HepG2 (cell line): ENCODE results near the gene TNFSF13. TPM values are rescaled to one million over a fixed set of nuclear protein-coding genes. Genes with fewer than 3 reads are reported as not detected.

Experiments
- ARHGAP35 ChIP-seq: sonication (generic); formaldehyde crosslinking; IDR thresholded peaks from 2 replicates; pipeline ENCODE4 v1.9.0; 2022; ENCODE audit warnings: mild to moderate bottlenecking, inconsistent platforms, moderate library complexity, missing genetic modification reagents, borderline replicate concordance
- ASH2L ChIP-seq: fragments of 300-600, 200-600 bp; sonication (generic); IDR thresholded peaks from 2 replicates; pipeline ENCODE4 v1.7.0; 2017; ENCODE audit warnings: low read depth, mild to moderate bottlenecking, moderate library complexity, mixed read lengths, low read length; ENCODE audit not compliant: insufficient read length
- CC2D1A ChIP-seq: sonication (generic); formaldehyde crosslinking; IDR thresholded peaks from 2 replicates; pipeline ENCODE4 v1.8.1; 2023; ENCODE audit warnings: mild to moderate bottlenecking, missing genetic modification reagents
- ESRRA ChIP-seq: sonication (generic); formaldehyde crosslinking; IDR thresholded peaks from 2 replicates; pipeline ENCODE4 v1.5.1; 2020; ENCODE audit warnings: mild to moderate bottlenecking, low read depth, missing genetic modification reagents
- FOXK1 ChIP-seq: sonication (generic); formaldehyde crosslinking; IDR thresholded peaks from 2 replicates; pipeline ENCODE4 v1.4.0; 2020; ENCODE audit warnings: low read depth, missing genetic modification reagents, borderline replicate concordance
- GABPB1 ChIP-seq: IDR thresholded peaks from 2 replicates; pipeline ENCODE4 v1.6.1; 2016; ENCODE audit warnings: mild to moderate bottlenecking, missing genetic modification reagents, moderate library complexity, missing compliant biosample characterization
- MAFG ChIP-seq: sonication (generic); formaldehyde crosslinking; IDR thresholded peaks from 2 replicates; pipeline ENCODE4 v1.5.1; 2020; ENCODE audit warnings: mild to moderate bottlenecking, missing genetic modification reagents
- NONO ChIP-seq, 2 experiments: fragments of 450-650 bp in 1 of 2; sonication (generic) in 1 of 2; formaldehyde crosslinking in 1 of 2; IDR thresholded peaks in 1 of 2; conservative IDR thresholded peaks in 1 of 2; 2 replicates each; pipeline versions ENCODE4 v1.6.1 to v1.8.0; 2017 to 2022; ENCODE audit warnings: mild to moderate bottlenecking in 1 of 2, missing genetic modification reagents in 1 of 2, moderate library complexity in 1 of 2
- PPARG ChIP-seq: conservative IDR thresholded peaks from 2 replicates; pipeline ENCODE4 v1.6.1; 2016; ENCODE audit warnings: missing biosample characterization, missing genetic modification reagents
- RBAK ChIP-seq: sonication (generic); formaldehyde crosslinking; IDR thresholded peaks from 2 replicates; pipeline ENCODE4 v1.5.1; 2020; ENCODE audit warnings: mild to moderate bottlenecking, missing genetic modification reagents
- SIN3A ChIP-seq: IDR thresholded peaks from 2 replicates; pipeline ENCODE4 v1.6.1; 2011; ENCODE audit warnings: low read depth, mild to moderate bottlenecking, control low read depth, low read length, borderline replicate concordance
- SMAD3 ChIP-seq: sonication (generic); formaldehyde crosslinking; IDR thresholded peaks from 2 replicates; pipeline ENCODE4 v1.4.0; 2020; ENCODE audit warnings: missing genetic modification reagents
- ZFP36 ChIP-seq: fragments of 150-350 bp; IDR thresholded peaks from 2 replicates; pipeline ENCODE4 v1.6.1; 2018; ENCODE audit warnings: borderline replicate concordance, low read length, low read depth; ENCODE audit not compliant: partially characterized antibody
- ZKSCAN1 ChIP-seq: fragments of 150-350 bp; IDR thresholded peaks from 2 replicates; pipeline ENCODE4 v1.6.1; 2014; ENCODE audit warnings: low read length
- ZNF292 ChIP-seq: sonication (generic); formaldehyde crosslinking; IDR thresholded peaks from 2 replicates; pipeline ENCODE4 v1.8.1; 2022; ENCODE audit warnings: mild to moderate bottlenecking, low read depth, missing genetic modification reagents, borderline replicate concordance
- ZNF33A ChIP-seq: sonication (generic); formaldehyde crosslinking; IDR thresholded peaks from 2 replicates; pipeline ENCODE4 v1.5.1; 2020; ENCODE audit warnings: missing genetic modification reagents, mild to moderate bottlenecking, moderate library complexity, borderline replicate concordance
- ZNF441 ChIP-seq: sonication (generic); formaldehyde crosslinking; IDR thresholded peaks from 2 replicates; pipeline ENCODE4 v1.7.0; 2021; ENCODE audit warnings: missing genetic modification reagents, borderline replicate concordance
- polyA plus RNA-seq, 8 experiments: library from polyadenylated mRNA; depleted of rRNA in 3 of 8; stranded (reverse) in 7 of 8; unstranded in 1 of 8; fragments of >200 nt; fragmentation: Illumina TruSeq in 4 of 8; extraction: Trizol in 4 of 8; gene quantifications; 2 replicates each; pipeline versions ENCODE4 v1.2.1 to v1.2.3, GENCODE V29; 2011 to 2016; ENCODE audit warnings: low read depth in 4 of 8, missing spikeins in 1 of 8, mixed read lengths in 1 of 8; ENCODE audit not compliant: insufficient read depth in 1 of 8
- total RNA-seq, 5 experiments: library from RNA; depleted of rRNA; stranded (reverse); fragments of >200 nt; fragmentation: Illumina TruSeq; extraction: Trizol; gene quantifications; 2 replicates each; pipeline ENCODE4 v1.2.3, GENCODE V29; 2016; ENCODE audit warnings: low read depth in 1 of 5
- TF ChIP-seq, protein P1 (sequence below): sonication (generic); formaldehyde crosslinking; IDR thresholded peaks from 2 replicates; pipeline ENCODE4 v1.5.0; 2020; ENCODE audit warnings: missing genetic modification reagents, mild to moderate bottlenecking, borderline replicate concordance
- TF ChIP-seq, protein P2 (sequence below): sonication (generic); formaldehyde crosslinking; IDR thresholded peaks from 2 replicates; pipeline ENCODE4 v1.8.1; 2023; ENCODE audit warnings: missing genetic modification reagents, inconsistent platforms, borderline replicate concordance
- TF ChIP-seq, protein P3 (sequence below): IDR thresholded peaks from 2 replicates; pipeline ENCODE4 v1.6.1; 2016; ENCODE audit warnings: low read depth, borderline replicate concordance
- TF ChIP-seq, protein P4 (sequence below): sonication (generic); formaldehyde crosslinking; IDR thresholded peaks from 2 replicates; pipeline ENCODE4 v1.5.0; 2020; ENCODE audit warnings: mild to moderate bottlenecking, missing genetic modification reagents
- TF ChIP-seq, protein P5 (sequence below): sonication (generic); formaldehyde crosslinking; IDR thresholded peaks from 2 replicates; pipeline ENCODE4 v1.4.0; 2020; ENCODE audit warnings: mild to moderate bottlenecking, missing genetic modification reagents
- TF ChIP-seq, protein P6 (sequence below): sonication (generic); formaldehyde crosslinking; IDR thresholded peaks from 2 replicates; pipeline ENCODE4 v1.4.0; 2020; ENCODE audit warnings: missing genetic modification reagents

TNFSF13 gene
- total and polyA plus RNA-seq, 2 of the 13 experiments (the other 11 are each of a cell fraction or from before 2014, with no cell fraction given), result 2.5 to 3.3 TPM

DNA sequence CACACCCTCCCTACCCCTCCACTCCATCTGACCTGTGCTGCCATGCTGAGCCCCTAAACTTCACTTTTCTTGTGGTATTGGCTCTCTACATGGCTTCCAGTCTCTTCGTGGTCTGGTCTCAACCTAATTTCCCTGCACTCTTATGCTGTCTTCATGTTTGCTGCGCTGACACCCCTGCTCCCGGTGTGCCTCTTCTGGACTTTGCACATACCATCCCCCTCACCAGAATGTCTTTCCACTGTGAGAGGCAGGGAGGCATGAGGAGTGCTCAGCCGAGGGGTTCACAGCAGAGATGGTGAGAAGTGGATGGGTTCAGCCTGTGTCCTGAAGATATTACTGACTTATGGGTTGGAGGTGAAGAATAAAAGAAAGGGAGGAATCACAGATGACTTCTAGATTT is 7.2 kb upstream of the TNFSF13 start (continued):
- no peak for TF ChIP-seq RBAK (CRISPR knock-in tag)
- TF ChIP-seq, protein P1, sequence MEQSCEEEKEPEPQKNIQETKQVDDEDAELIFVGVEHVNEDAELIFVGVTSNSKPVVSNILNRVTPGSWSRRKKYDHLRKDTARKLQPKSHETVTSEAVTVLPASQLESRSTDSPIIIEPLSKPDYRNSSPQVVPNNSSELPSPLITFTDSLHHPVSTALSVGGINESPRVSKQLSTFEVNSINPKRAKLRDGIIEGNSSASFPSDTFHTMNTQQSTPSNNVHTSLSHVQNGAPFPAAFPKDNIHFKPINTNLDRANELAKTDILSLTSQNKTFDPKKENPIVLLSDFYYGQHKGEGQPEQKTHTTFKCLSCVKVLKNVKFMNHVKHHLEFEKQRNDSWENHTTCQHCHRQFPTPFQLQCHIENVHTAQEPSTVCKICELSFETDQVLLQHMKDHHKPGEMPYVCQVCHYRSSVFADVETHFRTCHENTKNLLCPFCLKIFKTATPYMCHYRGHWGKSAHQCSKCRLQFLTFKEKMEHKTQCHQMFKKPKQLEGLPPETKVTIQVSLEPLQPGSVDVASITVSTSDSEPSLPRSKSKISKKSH, result no peak
- TF ChIP-seq SIN3A, result no peak
- TF ChIP-seq, protein P2, sequence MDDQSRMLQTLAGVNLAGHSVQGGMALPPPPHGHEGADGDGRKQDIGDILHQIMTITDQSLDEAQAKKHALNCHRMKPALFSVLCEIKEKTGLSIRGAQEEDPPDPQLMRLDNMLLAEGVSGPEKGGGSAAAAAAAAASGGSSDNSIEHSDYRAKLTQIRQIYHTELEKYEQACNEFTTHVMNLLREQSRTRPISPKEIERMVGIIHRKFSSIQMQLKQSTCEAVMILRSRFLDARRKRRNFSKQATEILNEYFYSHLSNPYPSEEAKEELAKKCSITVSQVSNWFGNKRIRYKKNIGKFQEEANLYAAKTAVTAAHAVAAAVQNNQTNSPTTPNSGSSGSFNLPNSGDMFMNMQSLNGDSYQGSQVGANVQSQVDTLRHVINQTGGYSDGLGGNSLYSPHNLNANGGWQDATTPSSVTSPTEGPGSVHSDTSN, result no peak
- TF ChIP-seq FOXK1 (CRISPR knock-in tag), result no peak
- no peak for TF ChIP-seq ARHGAP35
- no peak for TF ChIP-seq PPARG (CRISPR knock-in tag)
- TF ChIP-seq, protein P3, sequence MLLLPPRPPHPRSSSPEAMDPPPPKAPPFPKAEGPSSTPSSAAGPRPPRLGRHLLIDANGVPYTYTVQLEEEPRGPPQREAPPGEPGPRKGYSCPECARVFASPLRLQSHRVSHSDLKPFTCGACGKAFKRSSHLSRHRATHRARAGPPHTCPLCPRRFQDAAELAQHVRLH (CRISPR knock-in tag), result 0 out of 2 replicates have a peak, but pooled peaks have one; percentile 41
- TF ChIP-seq, protein P4, sequence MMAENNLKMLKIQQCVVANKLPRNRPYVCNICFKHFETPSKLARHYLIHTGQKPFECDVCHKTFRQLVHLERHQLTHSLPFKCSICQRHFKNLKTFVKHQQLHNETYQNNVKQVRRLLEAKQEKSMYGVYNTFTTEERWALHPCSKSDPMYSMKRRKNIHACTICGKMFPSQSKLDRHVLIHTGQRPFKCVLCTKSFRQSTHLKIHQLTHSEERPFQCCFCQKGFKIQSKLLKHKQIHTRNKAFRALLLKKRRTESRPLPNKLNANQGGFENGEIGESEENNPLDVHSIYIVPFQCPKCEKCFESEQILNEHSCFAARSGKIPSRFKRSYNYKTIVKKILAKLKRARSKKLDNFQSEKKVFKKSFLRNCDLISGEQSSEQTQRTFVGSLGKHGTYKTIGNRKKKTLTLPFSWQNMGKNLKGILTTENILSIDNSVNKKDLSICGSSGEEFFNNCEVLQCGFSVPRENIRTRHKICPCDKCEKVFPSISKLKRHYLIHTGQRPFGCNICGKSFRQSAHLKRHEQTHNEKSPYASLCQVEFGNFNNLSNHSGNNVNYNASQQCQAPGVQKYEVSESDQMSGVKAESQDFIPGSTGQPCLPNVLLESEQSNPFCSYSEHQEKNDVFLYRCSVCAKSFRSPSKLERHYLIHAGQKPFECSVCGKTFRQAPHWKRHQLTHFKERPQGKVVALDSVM (CRISPR knock-in tag), result no peak
- TF ChIP-seq, protein P5, sequence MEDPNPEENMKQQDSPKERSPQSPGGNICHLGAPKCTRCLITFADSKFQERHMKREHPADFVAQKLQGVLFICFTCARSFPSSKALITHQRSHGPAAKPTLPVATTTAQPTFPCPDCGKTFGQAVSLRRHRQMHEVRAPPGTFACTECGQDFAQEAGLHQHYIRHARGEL, result no peak
- TF ChIP-seq ZNF441 (CRISPR knock-in tag), result no peak
- no peak for TF ChIP-seq GABPB1
- TF ChIP-seq ESRRA, result no peak
- TF ChIP-seq ASH2L, result no peak
- TF ChIP-seq ZNF33A (CRISPR knock-in tag), result no peak
- TF ChIP-seq, protein P6, sequence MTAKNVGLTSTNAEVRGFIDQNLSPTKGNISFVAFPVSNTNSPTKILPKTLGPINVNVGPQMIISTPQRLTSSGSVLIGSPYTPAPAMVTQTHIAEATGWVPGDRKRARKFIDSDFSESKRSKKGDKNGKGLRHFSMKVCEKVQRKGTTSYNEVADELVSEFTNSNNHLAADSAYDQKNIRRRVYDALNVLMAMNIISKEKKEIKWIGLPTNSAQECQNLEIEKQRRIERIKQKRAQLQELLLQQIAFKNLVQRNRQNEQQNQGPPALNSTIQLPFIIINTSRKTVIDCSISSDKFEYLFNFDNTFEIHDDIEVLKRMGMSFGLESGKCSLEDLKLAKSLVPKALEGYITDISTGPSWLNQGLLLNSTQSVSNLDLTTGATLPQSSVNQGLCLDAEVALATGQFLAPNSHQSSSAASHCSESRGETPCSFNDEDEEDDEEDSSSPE (CRISPR knock-in tag), result no peak
- no peak for TF ChIP-seq ZFP36
- TF ChIP-seq ZKSCAN1, result no peak
- no peak; the same call in 1 of the 2 replicates for TF ChIP-seq SMAD3 (CRISPR knock-in tag)
- no peak for TF ChIP-seq MAFG (CRISPR knock-in tag)
- no peak for TF ChIP-seq CC2D1A (CRISPR knock-in tag)
- TF ChIP-seq ZNF292 (CRISPR knock-in tag), result peak; percentile 78; the same call in 1 of the 2 replicates
- no peak for TF ChIP-seq NONO (IDR thresholded peaks at IDR 0.05)
- TF ChIP-seq NONO (CRISPR knock-in tag; conservative IDR thresholded peaks at IDR 0.05), result 0 out of 2 replicates have a peak, but pooled peaks have one; percentile 37
